ENCODE measurements around the gene RSPRY1. TPM values are rescaled to one million over a fixed set of nuclear protein-coding genes. Genes with fewer than 3 reads are reported as not detected.
"Not testable (repeated sequence)": the region's sequence is repeated elsewhere in the genome, so short reads cannot be mapped to it uniquely, and the experiment has no call there.

Gene RSPRY1
- total RNA-seq, 2 donors from 2014 or later, result 33.7 to 51.0 TPM

GRCh38 chr16:57192146-57192545 is 6.0 kb downstream of the RSPRY1 start:
- DNase-seq, result no peak
- H3K36me3 ChIP-seq, result no peaks in the 10 kb centered on the region
- no peak overlapping the region for H3K27ac ChIP-seq
- intact Hi-C loops (cut with DNase I), result no loop called here
- H3K4me1 ChIP-seq, result peaks cover 8% of the 10 kb centered on the region
- no peak overlapping the region for H3K4me3 ChIP-seq
- no peak for TF ChIP-seq CTCF (IDR thresholded peaks at IDR 0.05)
- H3K27me3 ChIP-seq, result no peaks in the 10 kb centered on the region
- no peak overlapping the region for H3K9ac ChIP-seq (ENCODE audit: low read depth in 2 of 2, low read length in 2 of 2)
- no peaks in the 10 kb centered on the region for H3K9me3 ChIP-seq

- intact Hi-C loops (cut with DNase I), result no loop called here
- no peaks in the 10 kb centered on the region for H3K27me3 ChIP-seq
- H3K27ac ChIP-seq, result no peak overlapping the region
- no peak for TF ChIP-seq CTCF (IDR thresholded peaks at IDR 0.05)
- H3K4me3 ChIP-seq, result no peak overlapping the region
- H3K9me3 ChIP-seq, result no peaks in the 10 kb centered on the region
- no peak overlapping the region for H3K9ac ChIP-seq (ENCODE audit: low read depth in 2 of 2, low read length in 2 of 2)
- H3K36me3 ChIP-seq, result no peaks in the 10 kb centered on the region
- peaks cover 8% of the 10 kb centered on the region for H3K4me1 ChIP-seq
- no peak for DNase-seq
Measured at GRCh38 chr16:57192720-57193486, 6.8 kb downstream of the RSPRY1 start.

- no peak for DNase-seq
- intact Hi-C loops (cut with DNase I), result no loop called here
- Histone ChIP-seq H3K4me3 (no peak overlapping the region), H3K27me3 (no peaks in the 10 kb centered on the region), H3K4me1 (peaks cover 4% of the 10 kb centered on the region), H3K9ac (ENCODE audit: low read depth in 2 of 2, low read length in 2 of 2) (no peak overlapping the region), H3K27ac (no peak overlapping the region), H3K9me3 (no peaks in the 10 kb centered on the region), H3K36me3 (no peaks in the 10 kb centered on the region)
- TF ChIP-seq CTCF (IDR thresholded peaks at IDR 0.05), result no peak
Measured at GRCh38 chr16:57194512-57194911, 8.4 kb downstream of the RSPRY1 start.

- Histone ChIP-seq H3K4me1 (peaks cover 4% of the 10 kb centered on the region), H3K27ac (no peak overlapping the region)
- intact Hi-C loops (cut with DNase I), result no loop called here
Measured at GRCh38 chr16:57196286-57196685, 10.2 kb downstream of the RSPRY1 start.

GRCh38 chr16:57196753-57197152 is 10.6 kb downstream of the RSPRY1 start:
- TF ChIP-seq CTCF (IDR thresholded peaks at IDR 0.05), result no peak
- Histone ChIP-seq H3K9me3 (no peaks in the 10 kb centered on the region), H3K36me3 (no peaks in the 10 kb centered on the region), H3K4me1 (peaks cover 4% of the 10 kb centered on the region), H3K9ac (ENCODE audit: low read depth in 2 of 2, low read length in 2 of 2) (no peak overlapping the region), H3K27ac (no peak overlapping the region), H3K27me3 (no peaks in the 10 kb centered on the region), H3K4me3 (no peak overlapping the region)
- DNase-seq, result no peak
- intact Hi-C loops (cut with DNase I), result no loop called here

More at GRCh38 chr16:57196286-57196685, 10.2 kb downstream of the RSPRY1 start:
- Histone ChIP-seq H3K9ac (ENCODE audit: low read depth in 2 of 2, low read length in 2 of 2) (no peak overlapping the region), H3K36me3 (no peaks in the 10 kb centered on the region), H3K9me3 (no peaks in the 10 kb centered on the region), H3K4me3 (no peak overlapping the region), H3K27me3 (no peaks in the 10 kb centered on the region)
- TF ChIP-seq CTCF (IDR thresholded peaks at IDR 0.05), result no peak
- no peak for DNase-seq

GRCh38 chr16:57200321-57200720 is 14.2 kb downstream of the RSPRY1 start:
- H3K9me3 ChIP-seq; H3K36me3 ChIP-seq; H3K27me3 ChIP-seq; H3K27ac ChIP-seq; DNase-seq; H3K4me3 ChIP-seq; H3K4me1 ChIP-seq; H3K9ac ChIP-seq (ENCODE audit: low read depth in 2 of 2, low read length in 2 of 2); intact Hi-C loops (cut with DNase I): not testable (repeated sequence)

GRCh38 chr16:57200926-57201325 is 14.8 kb downstream of the RSPRY1 start:
- H3K4me3 ChIP-seq; H3K4me1 ChIP-seq; H3K36me3 ChIP-seq; H3K9ac ChIP-seq (ENCODE audit: low read depth in 2 of 2, low read length in 2 of 2); H3K27ac ChIP-seq; intact Hi-C loops (cut with DNase I); H3K27me3 ChIP-seq; DNase-seq; H3K9me3 ChIP-seq: not testable (repeated sequence)
